Keratinocyte (primary cell): ENCODE data around the gene NLRP1. TPM values are rescaled to one million over a fixed set of nuclear protein-coding genes. Genes with fewer than 3 reads are reported as not detected.
"Not testable (repeated sequence)": the region's sequence is repeated elsewhere in the genome, so short reads cannot be mapped to it uniquely, and the experiment has no call there.

Experiments
- DNase-seq: peaks from one replicate; pipeline ENCODE4 v3.0.0-alpha.2; 2011; ENCODE audit warnings: low read depth, missing footprints, low spot score
- FAIRE-seq: peaks from 2 replicates; lab custom pipeline; 2011; peaks lifted over from hg19 to GRCh38; lab: Jason Lieb, UNC
- H2AFZ ChIP-seq: 2 replicates; pipeline ENCODE4 v1.6.0; 2012; ENCODE audit warnings: low read length, control low read depth, inconsistent platforms; ENCODE audit not compliant: control insufficient read depth
- H3K27ac ChIP-seq: 2 replicates; pipeline ENCODE4 v1.5.1; 2011; ENCODE audit warnings: low read length; ENCODE audit not compliant: control insufficient read depth, insufficient read depth
- H3K27me3 ChIP-seq: 3 replicates; pipeline ENCODE4 v1.6.0; 2011; ENCODE audit warnings: low read length; ENCODE audit not compliant: control insufficient read depth, insufficient read depth; ENCODE audit errors: extremely low read depth
- H3K36me3 ChIP-seq, 2 experiments: 2 replicates in 1 of 2; 3 replicates in 1 of 2; pipeline ENCODE4 v1.5.1; 2011; ENCODE audit warnings: low read length in 2 of 2, mild to moderate bottlenecking in 1 of 2; ENCODE audit not compliant: control insufficient read depth in 2 of 2, insufficient read depth in 2 of 2; ENCODE audit errors: extremely low read depth in 1 of 2
- H3K4me1 ChIP-seq: 3 replicates; pipeline ENCODE4 v1.5.1; 2011; ENCODE audit warnings: low read length; ENCODE audit not compliant: control insufficient read depth, insufficient read depth; ENCODE audit errors: extremely low read depth
- H3K4me2 ChIP-seq: 3 replicates; pipeline ENCODE4 v1.6.0; 2011; ENCODE audit warnings: low read depth, low read length; ENCODE audit not compliant: control insufficient read depth, insufficient read depth; ENCODE audit errors: extremely low read depth
- H3K4me3 ChIP-seq, 3 experiments: fragments of 200-600 bp in 1 of 3; sonication (generic) in 1 of 3; 2 replicates in 2 of 3; 3 replicates in 1 of 3; pipeline ENCODE4 v1.5.1; 2011 to 2016; ENCODE audit warnings: low read length in 3 of 3, mild to moderate bottlenecking in 3 of 3, control low read depth in 2 of 3, inconsistent platforms in 1 of 3, low read depth in 1 of 3, mixed read lengths in 1 of 3, mixed run types in 1 of 3, moderate library complexity in 1 of 3; ENCODE audit not compliant: control insufficient read depth in 2 of 3, insufficient read depth in 2 of 3; ENCODE audit errors: extremely low read depth in 1 of 3
- H3K79me2 ChIP-seq: 2 replicates; pipeline ENCODE4 v1.6.0; 2012; ENCODE audit warnings: low read length; ENCODE audit not compliant: control insufficient read depth, insufficient read depth
- H3K9ac ChIP-seq: 3 replicates; pipeline ENCODE4 v1.6.0; 2011; ENCODE audit warnings: low read length; ENCODE audit not compliant: control insufficient read depth, insufficient read depth; ENCODE audit errors: extremely low read depth
- H3K9me1 ChIP-seq: 3 replicates; pipeline ENCODE4 v1.6.0; 2011; ENCODE audit warnings: low read length; ENCODE audit not compliant: control insufficient read depth, insufficient read depth; ENCODE audit errors: extremely low read depth
- H3K9me3 ChIP-seq: 2 replicates; pipeline ENCODE4 v1.5.1; 2012; ENCODE audit warnings: low read depth, low read length; ENCODE audit not compliant: control insufficient read depth
- H4K20me1 ChIP-seq: 3 replicates; pipeline ENCODE4 v1.6.0; 2011; ENCODE audit warnings: low read length; ENCODE audit not compliant: control insufficient read depth, insufficient read depth; ENCODE audit errors: extremely low read depth
- EZH2 ChIP-seq: IDR thresholded peaks from one replicate; pipeline ENCODE4 v1.6.1; 2012; ENCODE audit warnings: inconsistent platforms, mild to moderate bottlenecking, low read length, moderate library complexity
- dilution Hi-C: fragments of 300-500 bp; cut with MboI; formaldehyde crosslinking; loops from one replicate; pipeline ENCODE4 v1.7.0; 2020; ENCODE audit warnings: low sequenced_read_pairs; ENCODE audit not compliant: extremely low pct_ligation_motif_present
- polyA plus RNA-seq, 5 experiments: library from polyadenylated mRNA; depleted of rRNA in 3 of 5; stranded (reverse) in 3 of 5; stranded (forward) in 1 of 5; unstranded in 1 of 5; fragments of >200 nt; gene quantifications; 1 replicate in 1 of 5; 2 replicates in 3 of 5; 3 replicates in 1 of 5; pipeline versions ENCODE4 v1.2.1 to v1.2.3, GENCODE V29; 2011 to 2012; ENCODE audit warnings: missing spikeins in 2 of 5, low read depth in 1 of 5, low replicate concordance in 1 of 5
- TF ChIP-seq, protein P1 (sequence below), 3 experiments: IDR thresholded peaks in 1 of 3; conservative IDR thresholded peaks in 1 of 3; optimal IDR thresholded peaks in 1 of 3; 2 replicates in 2 of 3; 3 replicates in 1 of 3; pipeline versions ENCODE3 to v1.5.1; 2011; ENCODE audit warnings: low read length in 3 of 3, mild to moderate bottlenecking in 3 of 3, moderate library complexity in 2 of 3, control low read depth in 1 of 3, inconsistent platforms in 1 of 3; ENCODE audit not compliant: insufficient read depth in 2 of 3; ENCODE audit errors: extremely low read depth in 1 of 3

NLRP1 gene
- polyA plus RNA-seq, 1 donor (not counting 4 experiments of a cell fraction or from before 2014, with no cell fraction given), result 20.1 TPM

GRCh38 chr17:5580969-5581368, 3.3 kb downstream of the NLRP1 start:
- no peak overlapping the region for H3K9ac ChIP-seq
- no peak overlapping the region for H2AFZ ChIP-seq
- H3K9me3 ChIP-seq, result no peaks in the 10 kb centered on the region
- no peak overlapping the region for H3K4me2 ChIP-seq
- dilution Hi-C loops, result no loop called here
- peaks cover 9 to 22% of the 10 kb centered on the region in 2 experiments for H3K36me3 ChIP-seq
- H4K20me1 ChIP-seq, result no peaks in the 10 kb centered on the region
- peaks cover 3% of the 10 kb centered on the region for H3K9me1 ChIP-seq
- TF ChIP-seq EZH2, result no peak
- TF ChIP-seq, protein P1, sequence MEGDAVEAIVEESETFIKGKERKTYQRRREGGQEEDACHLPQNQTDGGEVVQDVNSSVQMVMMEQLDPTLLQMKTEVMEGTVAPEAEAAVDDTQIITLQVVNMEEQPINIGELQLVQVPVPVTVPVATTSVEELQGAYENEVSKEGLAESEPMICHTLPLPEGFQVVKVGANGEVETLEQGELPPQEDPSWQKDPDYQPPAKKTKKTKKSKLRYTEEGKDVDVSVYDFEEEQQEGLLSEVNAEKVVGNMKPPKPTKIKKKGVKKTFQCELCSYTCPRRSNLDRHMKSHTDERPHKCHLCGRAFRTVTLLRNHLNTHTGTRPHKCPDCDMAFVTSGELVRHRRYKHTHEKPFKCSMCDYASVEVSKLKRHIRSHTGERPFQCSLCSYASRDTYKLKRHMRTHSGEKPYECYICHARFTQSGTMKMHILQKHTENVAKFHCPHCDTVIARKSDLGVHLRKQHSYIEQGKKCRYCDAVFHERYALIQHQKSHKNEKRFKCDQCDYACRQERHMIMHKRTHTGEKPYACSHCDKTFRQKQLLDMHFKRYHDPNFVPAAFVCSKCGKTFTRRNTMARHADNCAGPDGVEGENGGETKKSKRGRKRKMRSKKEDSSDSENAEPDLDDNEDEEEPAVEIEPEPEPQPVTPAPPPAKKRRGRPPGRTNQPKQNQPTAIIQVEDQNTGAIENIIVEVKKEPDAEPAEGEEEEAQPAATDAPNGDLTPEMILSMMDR (optimal IDR thresholded peaks at IDR 0.05 in 1 of 3, IDR thresholded peaks at IDR 0.05 in 1 of 3, conservative IDR thresholded peaks at IDR 0.05 in 1 of 3; ENCODE audit: extremely low read depth in 1 of 3, insufficient read depth in 2 of 3, low read length in 3 of 3), result no peak
- no peak overlapping the region for H3K27ac ChIP-seq
- no peak overlapping the region for H3K4me3 ChIP-seq
- peaks cover 27% of the 10 kb centered on the region for H3K4me1 ChIP-seq
- DNase-seq (no peak), FAIRE-seq (no peak)
- H3K27me3 ChIP-seq, result no peaks in the 10 kb centered on the region
- peaks cover 10% of the 10 kb centered on the region for H3K79me2 ChIP-seq

- H3K79me2 ChIP-seq, result peaks cover 10% of the 10 kb centered on the region
- H2AFZ ChIP-seq, result no peak overlapping the region
- no peak for FAIRE-seq
- no peaks in the 10 kb centered on the region for H3K27me3 ChIP-seq
- no peak overlapping the region for H3K27ac ChIP-seq
- peaks cover 9 to 22% of the 10 kb centered on the region in 2 experiments for H3K36me3 ChIP-seq
- peaks cover under 1% of the 10 kb centered on the region for H3K9me1 ChIP-seq
- dilution Hi-C loops, result no loop called here
- TF ChIP-seq, protein P1 (optimal IDR thresholded peaks at IDR 0.05 in 1 of 3, IDR thresholded peaks at IDR 0.05 in 1 of 3, conservative IDR thresholded peaks at IDR 0.05 in 1 of 3; ENCODE audit: extremely low read depth in 1 of 3, insufficient read depth in 2 of 3, low read length in 3 of 3), result no peak
- no peak for TF ChIP-seq EZH2
- H3K4me1 ChIP-seq, result peaks cover 21% of the 10 kb centered on the region
- H3K9me3 ChIP-seq, result no peaks in the 10 kb centered on the region
- H3K4me3 ChIP-seq, result no peak overlapping the region
- no peak overlapping the region for H3K9ac ChIP-seq
- no peak overlapping the region for H3K4me2 ChIP-seq
- H4K20me1 ChIP-seq, result no peaks in the 10 kb centered on the region
- no peak for DNase-seq
Observed at GRCh38 chr17:5580367-5580766, 3.9 kb downstream of the NLRP1 start.

GRCh38 chr17:5578768-5579167, 5.5 kb downstream of the NLRP1 start:
- DNase-seq, H2AFZ ChIP-seq, H3K9me3 ChIP-seq, H3K4me3 ChIP-seq, H3K4me2 ChIP-seq, H3K9ac ChIP-seq, H3K9me1 ChIP-seq, H3K79me2 ChIP-seq, FAIRE-seq, dilution Hi-C loops, H3K27me3 ChIP-seq, H3K27ac ChIP-seq, H4K20me1 ChIP-seq: not testable (repeated sequence)
- peaks cover 9 to 22% of the 10 kb centered on the region in 2 experiments for H3K36me3 ChIP-seq
- peaks cover 14% of the 10 kb centered on the region for H3K4me1 ChIP-seq

DNA sequence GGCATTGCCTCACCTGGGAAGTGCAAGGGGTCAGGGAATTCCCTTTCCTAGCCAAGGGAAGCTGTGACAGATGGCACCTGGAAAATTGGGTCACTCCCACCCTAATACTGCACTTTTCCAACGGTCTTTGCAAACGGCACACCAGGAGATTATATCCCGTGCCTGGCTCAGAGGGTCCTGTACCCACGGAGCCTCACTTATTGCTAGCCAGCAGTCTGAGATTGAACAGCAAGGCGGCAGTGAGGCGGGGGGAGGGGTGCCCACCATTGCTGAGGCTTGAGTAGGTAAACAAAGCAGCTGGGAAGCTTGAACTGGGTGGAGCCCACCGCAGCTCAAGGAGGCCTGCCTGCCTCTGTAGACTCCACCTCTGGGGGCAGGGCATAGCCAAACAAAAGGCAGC, 11.3 kb downstream of the NLRP1 start:
- DNase-seq, H3K36me3 ChIP-seq, H4K20me1 ChIP-seq, H2AFZ ChIP-seq, H3K4me1 ChIP-seq, H3K9ac ChIP-seq, H3K9me1 ChIP-seq, H3K4me3 ChIP-seq, H3K27ac ChIP-seq, H3K79me2 ChIP-seq, H3K27me3 ChIP-seq, H3K9me3 ChIP-seq, dilution Hi-C loops, H3K4me2 ChIP-seq, FAIRE-seq: not testable (repeated sequence)
